Left lung (tissue), 10 donors: ENCODE results near the gene GGT7. TPM values are rescaled to one million over a fixed set of nuclear protein-coding genes. Genes with fewer than 3 reads are reported as not detected.

ENCODE experiments used
- ATAC-seq: fragments of 200-7000 bp; cut with Tn5 transposase; one replicate; pipeline ENCODE4 v1.9.1; 2020; ENCODE audit warnings: moderate library complexity
- DNase-seq, 4 donors: peaks; one replicate each; pipeline ENCODE4 v3.0.0-alpha.2; 2013 to 2020
- H3K27ac ChIP-seq, 2 donors: fragments of 200-600 bp; sonication (generic) in 1 of 2; one replicate each; pipeline versions ENCODE4 v1.5.0 to v1.8.0; 2020 to 2021
- H3K27me3 ChIP-seq, 2 donors: fragments of 200-600 bp; sonication (generic) in 1 of 2; one replicate each; pipeline versions ENCODE4 v1.5.0 to v1.8.0; 2020 to 2021
- H3K36me3 ChIP-seq, 2 donors: fragments of 200-600 bp; sonication (generic) in 1 of 2; one replicate each; pipeline versions ENCODE4 v1.5.0 to v1.8.0; 2020 to 2021
- H3K4me1 ChIP-seq, 2 donors: fragments of 200-600 bp; one replicate each; pipeline ENCODE4 v1.8.0; 2021
- H3K4me3 ChIP-seq, 2 donors: fragments of 200-600 bp; sonication (generic) in 1 of 2; one replicate each; pipeline versions ENCODE4 v1.5.0 to v1.8.0; 2020 to 2021; ENCODE audit warnings: mild to moderate bottlenecking in 1 of 2
- H3K9me3 ChIP-seq, 2 donors: fragments of 200-600 bp; sonication (generic) in 1 of 2; one replicate each; pipeline versions ENCODE4 v1.5.0 to v1.8.0; 2020 to 2021
- intact Hi-C, 2 donors: fragments of 100-400 bp; cut with DNase I; formaldehyde crosslinking; loops; one replicate each; pipeline versions ENCODE4 v1.11.2 to v1.14.2; 2022
- polyA plus RNA-seq, 6 donors: library from polyadenylated mRNA; unstranded; fragments of 120-200 nt; gene quantifications; one replicate each; pipeline ENCODE4 v1.2.1, GENCODE V29; 2013; ENCODE audit not compliant: insufficient read length in 6 of 6
- total RNA-seq, 2 donors: library from RNA; stranded (reverse); fragmentation: NEBNext Ultra II Directional; extraction: Animal tissue kit (Norgen Biotek cat#: 25700); gene quantifications; one replicate each; pipeline ENCODE4 v1.2.1, GENCODE V29; 2021
- TF ChIP-seq, protein P1 (sequence below), 2 donors: fragments of 200-600 bp; sonication (generic) in 1 of 2; IDR thresholded peaks; one replicate each; pipeline versions ENCODE4 v1.5.0 to v1.8.0; 2021; ENCODE audit warnings: antibody characterized with exemption in 2 of 2
- donor health status: DM: no; HTN: yes; CAD: no.
- donor health status: DM: no; HTN: no; CAD: no.

GGT7 gene
- total and polyA plus RNA-seq, 8 donors = 16.8 to 38.8 (median 33.7) TPM

DNA sequence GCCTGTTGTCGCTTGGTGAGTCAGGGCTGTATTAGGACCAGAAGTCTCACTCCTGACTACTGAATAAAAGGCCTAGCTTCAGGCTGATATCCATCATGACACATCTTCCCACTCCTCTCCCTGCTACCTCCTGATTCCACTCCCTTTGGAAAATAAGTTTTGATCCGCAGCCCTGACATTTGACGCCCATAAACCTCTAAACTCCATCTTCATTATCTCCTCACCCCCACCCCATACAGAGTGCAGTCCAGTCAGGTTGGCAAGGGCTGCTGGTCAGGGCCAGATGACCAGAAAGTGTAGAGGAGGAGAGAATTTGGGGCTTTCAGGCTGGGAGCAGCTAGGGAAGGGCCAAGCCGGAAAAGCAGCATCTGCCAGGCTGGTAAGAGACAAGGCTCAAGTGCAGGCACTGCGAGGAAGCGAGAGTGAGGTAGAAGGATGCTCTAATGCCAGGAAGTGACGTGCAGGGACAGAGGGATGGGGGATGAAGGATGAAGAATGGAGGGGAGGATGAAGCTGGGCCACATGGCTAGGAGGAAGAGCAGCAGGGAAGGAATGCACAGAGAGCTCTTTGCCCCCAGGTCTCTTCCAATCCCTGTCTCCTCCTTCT is 1.2 kb downstream of the GGT7 start:
- no peak for DNase-seq
- ATAC-seq = no peak
- no peaks in the 10 kb centered on the region for H3K9me3 ChIP-seq
- H3K27ac ChIP-seq = no peak overlapping the region
- TF ChIP-seq, protein P1, sequence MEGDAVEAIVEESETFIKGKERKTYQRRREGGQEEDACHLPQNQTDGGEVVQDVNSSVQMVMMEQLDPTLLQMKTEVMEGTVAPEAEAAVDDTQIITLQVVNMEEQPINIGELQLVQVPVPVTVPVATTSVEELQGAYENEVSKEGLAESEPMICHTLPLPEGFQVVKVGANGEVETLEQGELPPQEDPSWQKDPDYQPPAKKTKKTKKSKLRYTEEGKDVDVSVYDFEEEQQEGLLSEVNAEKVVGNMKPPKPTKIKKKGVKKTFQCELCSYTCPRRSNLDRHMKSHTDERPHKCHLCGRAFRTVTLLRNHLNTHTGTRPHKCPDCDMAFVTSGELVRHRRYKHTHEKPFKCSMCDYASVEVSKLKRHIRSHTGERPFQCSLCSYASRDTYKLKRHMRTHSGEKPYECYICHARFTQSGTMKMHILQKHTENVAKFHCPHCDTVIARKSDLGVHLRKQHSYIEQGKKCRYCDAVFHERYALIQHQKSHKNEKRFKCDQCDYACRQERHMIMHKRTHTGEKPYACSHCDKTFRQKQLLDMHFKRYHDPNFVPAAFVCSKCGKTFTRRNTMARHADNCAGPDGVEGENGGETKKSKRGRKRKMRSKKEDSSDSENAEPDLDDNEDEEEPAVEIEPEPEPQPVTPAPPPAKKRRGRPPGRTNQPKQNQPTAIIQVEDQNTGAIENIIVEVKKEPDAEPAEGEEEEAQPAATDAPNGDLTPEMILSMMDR (IDR thresholded peaks at IDR 0.05) = no peak
- peak overlapping the region; percentile 71 to 72 for H3K4me3 ChIP-seq
- H3K36me3 ChIP-seq = no peaks in the 10 kb centered on the region
- H3K27me3 ChIP-seq = no peaks in the 10 kb centered on the region
- intact Hi-C loops = no loop called here
- H3K4me1 ChIP-seq = peaks cover 10 to 44% of the 10 kb centered on the region in 2 donors

DNA sequence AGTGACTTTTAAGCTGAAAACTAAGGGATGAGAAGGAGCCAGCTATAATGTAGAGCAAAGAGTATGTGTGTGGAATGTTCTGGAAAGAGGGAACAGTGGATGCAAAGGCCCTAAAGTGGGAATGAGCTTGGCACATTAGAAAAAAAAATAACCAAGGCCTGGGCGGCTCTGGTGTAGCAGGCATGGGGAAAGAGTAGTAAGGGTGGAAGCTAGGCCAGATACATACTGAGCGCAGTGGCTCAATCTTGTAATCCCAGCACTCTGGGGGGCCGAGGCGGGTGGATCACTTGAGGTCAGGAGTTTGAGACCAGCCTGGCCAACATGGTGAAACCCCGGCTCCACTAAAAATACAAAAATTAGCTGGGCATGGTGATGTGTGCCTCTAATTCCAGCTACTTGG is 8.4 kb downstream of the GGT7 start:
- ATAC-seq = no peak
- Histone ChIP-seq H3K27ac (no peak overlapping the region), H3K9me3 (no peaks in the 10 kb centered on the region), H3K4me1 (no peaks in the 10 kb centered on the region), H3K36me3 (no peaks in the 10 kb centered on the region), H3K4me3 (no peak overlapping the region), H3K27me3 (no peaks in the 10 kb centered on the region)
- TF ChIP-seq, protein P1 (IDR thresholded peaks at IDR 0.05) = no peak
- intact Hi-C loops = no loop called here
- no peak for DNase-seq

GRCh38 chr20:34863421-34863965 is 9.2 kb downstream of the GGT7 start:
- TF ChIP-seq, protein P1 (IDR thresholded peaks at IDR 0.05) = no peak
- Histone ChIP-seq H3K27ac (no peak overlapping the region), H3K9me3 (no peaks in the 10 kb centered on the region), H3K4me1 (no peaks in the 10 kb centered on the region), H3K4me3 (no peak overlapping the region), H3K27me3 (no peaks in the 10 kb centered on the region), H3K36me3 (no peaks in the 10 kb centered on the region)
- no peak for ATAC-seq
- intact Hi-C loops = no loop called here
- peak in 1 of 4 donors; percentile 70 for DNase-seq

GRCh38 chr20:34862724-34863123 is 9.9 kb downstream of the GGT7 start:
- TF ChIP-seq, protein P1 (IDR thresholded peaks at IDR 0.05) = no peak
- intact Hi-C loops = no loop called here

DNA sequence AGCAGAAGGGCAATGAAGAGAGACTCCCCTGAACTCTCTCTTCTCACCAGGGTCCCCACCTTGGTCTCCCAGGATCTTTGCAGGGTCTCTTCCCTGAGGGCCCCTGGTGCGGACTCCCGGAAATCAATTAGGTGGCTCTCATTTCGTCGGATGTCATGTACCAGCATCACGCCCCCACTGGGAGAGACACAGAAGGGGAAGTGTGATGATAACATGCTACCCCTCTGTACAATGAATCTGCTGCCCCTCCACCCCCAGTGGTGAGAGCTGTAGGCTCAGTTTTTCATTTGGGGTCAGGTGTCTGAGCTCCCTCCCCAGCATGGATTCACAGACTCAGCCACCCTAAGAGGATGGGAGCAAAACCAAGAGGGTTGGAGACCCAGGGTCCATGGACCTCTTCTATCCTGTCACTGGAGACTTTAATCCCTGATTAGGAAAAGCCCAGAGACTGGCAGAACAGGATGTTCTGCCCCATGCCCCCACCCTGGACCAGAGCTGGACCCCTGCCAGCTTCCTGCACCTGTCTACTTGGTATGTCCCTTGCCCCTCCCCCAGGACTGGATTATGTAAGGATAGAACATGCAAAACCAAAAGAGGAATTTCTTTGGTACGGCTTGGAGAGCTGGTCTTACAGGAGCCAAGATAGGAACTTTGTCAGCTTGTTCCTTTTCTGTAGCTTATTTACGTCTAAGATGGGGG is 11.1 kb downstream of the GGT7 start:
- TF ChIP-seq, protein P1 (IDR thresholded peaks at IDR 0.05) = no peak
- H3K9me3 ChIP-seq = no peaks in the 10 kb centered on the region
- no peak overlapping the region for H3K4me3 ChIP-seq
- H3K4me1 ChIP-seq = no peaks in the 10 kb centered on the region
- H3K27me3 ChIP-seq = no peaks in the 10 kb centered on the region
- intact Hi-C loops = no loop called here
- H3K27ac ChIP-seq = no peak overlapping the region
- no peak for ATAC-seq
- DNase-seq = peak in 1 of 4 donors; percentile 50
- no peaks in the 10 kb centered on the region for H3K36me3 ChIP-seq

More at GRCh38 chr20:34862724-34863123, 9.9 kb downstream of the GGT7 start:
- no peaks in the 10 kb centered on the region for H3K27me3 ChIP-seq
- ATAC-seq (no peak), DNase-seq (no peak)
- no peaks in the 10 kb centered on the region for H3K36me3 ChIP-seq
- H3K4me3 ChIP-seq = no peak overlapping the region
- no peaks in the 10 kb centered on the region for H3K4me1 ChIP-seq
- no peak overlapping the region for H3K27ac ChIP-seq
- no peaks in the 10 kb centered on the region for H3K9me3 ChIP-seq
